Measurements from ENCODE around the gene PCCA.

DNA sequence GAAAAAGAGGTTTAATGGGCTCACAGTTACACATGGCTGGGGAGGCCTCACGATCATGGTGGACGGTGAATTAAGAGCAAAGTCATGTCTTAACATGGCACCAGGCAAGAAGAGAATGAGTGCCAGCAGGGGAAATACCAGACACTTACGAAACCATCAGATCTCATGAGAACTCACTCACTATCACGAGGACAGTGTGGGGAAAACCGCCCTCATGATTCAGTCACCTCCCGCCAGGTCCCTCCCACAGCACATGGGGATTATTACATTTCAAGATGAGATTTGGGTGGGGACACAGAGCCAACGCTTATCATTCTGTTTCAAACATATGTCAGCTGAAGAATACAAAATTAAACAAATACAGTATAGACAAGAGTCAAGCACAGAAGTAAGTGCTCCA is 165.1 kb downstream of the PCCA start:
- TF ChIP-seq POLR2A (IDR thresholded peaks at IDR 0.05; ENCODE audit: low read depth, low read length) (no peak), POLR2AphosphoS5 (IDR thresholded peaks at IDR 0.05; ENCODE audit: low read depth, low read length) (no peak)

Data from GM12892 (cell line).